GM23248 (cell line): ENCODE data around the gene GGACT. TPM values are rescaled to one million over a fixed set of nuclear protein-coding genes. Genes with fewer than 3 reads are reported as not detected.
A peak's percentile ranks its signal among the peaks of the same experiment; 100 is the strongest.

Experiments used
- DNase-seq: peaks from one replicate; pipeline ENCODE4 v3.0.0-alpha.2; 2015
- H2AFZ ChIP-seq: fragments of 200-600 bp; sonication (generic); 2 replicates; pipeline ENCODE4 v1.6.1; 2016; ENCODE audit warnings: antibody characterized with exemption
- H3F3A ChIP-seq: fragments of 200-600 bp; sonication (generic); 2 replicates; pipeline ENCODE4 v1.6.1; 2016; ENCODE audit warnings: mild to moderate bottlenecking, antibody characterized with exemption, mixed run types; ENCODE audit not compliant: insufficient read depth
- H3K27ac ChIP-seq: fragments of 200-600 bp; sonication (generic); 2 replicates; pipeline ENCODE4 v1.5.1; 2016; ENCODE audit warnings: mild to moderate bottlenecking
- H3K27me3 ChIP-seq: fragments of 200-600 bp; sonication (generic); replicated peaks from 2 replicates; pipeline ENCODE4 v1.6.1; 2016; ENCODE audit warnings: mild to moderate bottlenecking; ENCODE audit not compliant: insufficient read depth
- H3K36me3 ChIP-seq: fragments of 200-600 bp; sonication (generic); 2 replicates; pipeline ENCODE4 v1.6.1; 2016; ENCODE audit warnings: low read depth, mild to moderate bottlenecking
- H3K4me1 ChIP-seq: fragments of 200-600 bp; sonication (generic); 2 replicates; pipeline ENCODE4 v1.6.1; 2016; ENCODE audit warnings: mild to moderate bottlenecking; ENCODE audit not compliant: insufficient read depth
- H3K4me2 ChIP-seq: fragments of 200-600 bp; sonication (generic); one replicate; pipeline ENCODE4 v1.6.1; 2016; ENCODE audit warnings: mild to moderate bottlenecking; ENCODE audit not compliant: unreplicated experiment
- H3K4me3 ChIP-seq: fragments of 200-600 bp; sonication (generic); 2 replicates; pipeline ENCODE4 v1.5.1; 2016; ENCODE audit warnings: mild to moderate bottlenecking
- H3K79me2 ChIP-seq: fragments of 200-600 bp; sonication (generic); 2 replicates; pipeline ENCODE4 v1.6.1; 2016; ENCODE audit warnings: mild to moderate bottlenecking; ENCODE audit not compliant: insufficient read depth
- H3K9ac ChIP-seq: fragments of 200-600 bp; sonication (generic); 2 replicates; pipeline ENCODE4 v1.6.1; 2016; ENCODE audit warnings: mild to moderate bottlenecking
- H3K9me2 ChIP-seq: fragments of 200-600 bp; sonication (generic); 2 replicates; pipeline ENCODE4 v1.6.1; 2016; ENCODE audit warnings: mixed run types, mild to moderate bottlenecking, moderate library complexity; ENCODE audit not compliant: insufficient read depth
- H3K9me3 ChIP-seq: fragments of 200-600 bp; sonication (generic); one replicate; pipeline ENCODE4 v1.6.1; 2017; ENCODE audit warnings: low read depth
- H4K20me1 ChIP-seq: fragments of 200-600 bp; sonication (generic); 2 replicates; pipeline ENCODE4 v1.6.0; 2016; ENCODE audit not compliant: insufficient read depth
- EZH2 ChIP-seq: fragments of 200-600 bp; sonication (generic); IDR thresholded peaks from 2 replicates; pipeline ENCODE4 v1.6.1; 2018; ENCODE audit warnings: antibody characterized with exemption, mild to moderate bottlenecking; ENCODE audit not compliant: insufficient read depth, poor library complexity, severe bottlenecking
- EZH2phosphoT487 ChIP-seq: fragments of 200-600 bp; sonication (generic); IDR thresholded peaks from 2 replicates; pipeline ENCODE4 v1.6.1; 2018; ENCODE audit warnings: antibody characterized with exemption, moderate library complexity, mild to moderate bottlenecking, low read depth; ENCODE audit not compliant: insufficient read depth
- whole genome bisulfite sequencing, 2 experiments: methylation state at CpG; one replicate each; pipeline ENCODE4 v1.1.6; 2015 to 2017; ENCODE audit warnings: low lambda C conversion rate in 2 of 2, low coverage in 1 of 2; ENCODE audit errors: missing lambda C conversion rate in 2 of 2; 5-methylcytosine and 5-hydroxymethylcytosine counted together
- in situ Hi-C: fragments of 300-500 bp; cut with MboI; formaldehyde crosslinking; loops from 2 replicates; pipeline ENCODE4 v1.15.0; 2020
- polyA plus RNA-seq: library from polyadenylated mRNA; unstranded; fragments of >200 nt; fragmentation: Nextera tagmentation; extraction: Ambion mirVana; gene quantifications from 2 replicates; pipeline ENCODE4 v1.2.1, GENCODE V29; 2016
- total RNA-seq: library from RNA; depleted of rRNA; stranded (reverse); fragments of >200 nt; shearing (Covaris generic); gene quantifications from 2 replicates; pipeline ENCODE4 v1.2.3, GENCODE V29; 2014

Gene GGACT
- total and polyA plus RNA-seq, 2 experiments from 2014 or later: 1.6 to 5.7 TPM

GRCh38 chr13:100636004-100636403, 47.4 kb upstream of the GGACT start:
- Histone ChIP-seq H3K9me3 (no peaks in the 10 kb centered on the region), H3K4me1 (peaks cover 11% of the 10 kb centered on the region; the same call in 1 of the 2 replicates), H3K4me2 (no peak overlapping the region), H2AFZ (no peak overlapping the region), H3K79me2 (no peaks in the 10 kb centered on the region), H3K27ac (no peak overlapping the region), H4K20me1 (no peaks in the 10 kb centered on the region), H3K27me3 (no peaks in the 10 kb centered on the region), H3K9me2 (no peaks in the 10 kb centered on the region), H3K36me3 (no peaks in the 10 kb centered on the region), H3K4me3 (no peak overlapping the region), H3K9ac (no peak overlapping the region), H3F3A (0 out of 2 replicates have a peak, but pooled peaks cover 23% of the 10 kb centered on the region)
- TF ChIP-seq EZH2phosphoT487: no peak
- 95 to 98% methylated on average over 7 of the region's 7 CpGs for WGBS, 2 experiments
- in situ Hi-C loops: no loop called here
- no peak for DNase-seq

GRCh38 chr13:100634696-100635095, 46.1 kb upstream of the GGACT start:
- TF ChIP-seq EZH2 (no peak), EZH2phosphoT487 (no peak)
- WGBS, 2 experiments: 96% methylated on average over 12 of the region's 12 CpGs
- H3K79me2 ChIP-seq: no peaks in the 10 kb centered on the region
- no peak overlapping the region for H3K9ac ChIP-seq
- H3F3A ChIP-seq: 0 out of 2 replicates have a peak, but pooled peaks cover 23% of the 10 kb centered on the region
- H3K4me2 ChIP-seq: no peak overlapping the region
- peaks cover 11% of the 10 kb centered on the region; the same call in 1 of the 2 replicates for H3K4me1 ChIP-seq
- H3K27me3 ChIP-seq: no peaks in the 10 kb centered on the region
- no peaks in the 10 kb centered on the region for H4K20me1 ChIP-seq
- in situ Hi-C loops: no loop called here
- H3K9me3 ChIP-seq: no peaks in the 10 kb centered on the region
- no peaks in the 10 kb centered on the region for H3K36me3 ChIP-seq
- H2AFZ ChIP-seq: no peak overlapping the region
- DNase-seq: no peak
- H3K27ac ChIP-seq: no peak overlapping the region
- H3K4me3 ChIP-seq: no peak overlapping the region
- H3K9me2 ChIP-seq: no peaks in the 10 kb centered on the region

GRCh38 chr13:100633461-100633860, 44.9 kb upstream of the GGACT start:
- Histone ChIP-seq H3K27ac (peak overlapping the region; percentile 59), H3K9ac (no peak overlapping the region), H3K9me2 (no peaks in the 10 kb centered on the region), H3K79me2 (no peaks in the 10 kb centered on the region), H3K27me3 (no peaks in the 10 kb centered on the region), H3K4me3 (no peak overlapping the region), H3K4me2 (no peak overlapping the region), H2AFZ (0 out of 2 replicates have a peak overlapping the region, but pooled peaks have one; percentile 25), H3K36me3 (no peaks in the 10 kb centered on the region), H4K20me1 (no peaks in the 10 kb centered on the region), H3K9me3 (no peaks in the 10 kb centered on the region), H3F3A (0 out of 2 replicates have a peak, but pooled peaks cover 23% of the 10 kb centered on the region), H3K4me1 (peaks cover 11% of the 10 kb centered on the region; the same call in 1 of the 2 replicates)
- TF ChIP-seq EZH2 (no peak), EZH2phosphoT487 (no peak)
- in situ Hi-C loops: no loop called here
- DNase-seq: peak; percentile 93
- WGBS, 2 experiments: 32 to 36% methylated on average over 2 of the region's 2 CpGs

GRCh38 chr13:100630555-100630954, 42.0 kb upstream of the GGACT start:
- no peak overlapping the region for H3K27ac ChIP-seq
- TF ChIP-seq EZH2phosphoT487 (no peak), EZH2 (no peak)
- 0 out of 2 replicates have a peak, but pooled peaks cover 23% of the 10 kb centered on the region for H3F3A ChIP-seq
- H3K9me3 ChIP-seq: no peaks in the 10 kb centered on the region
- 83 to 85% methylated on average over 8 of the region's 8 CpGs for WGBS, 2 experiments
- H3K36me3 ChIP-seq: no peaks in the 10 kb centered on the region
- H4K20me1 ChIP-seq: no peaks in the 10 kb centered on the region
- peaks cover 11% of the 10 kb centered on the region; the same call in 1 of the 2 replicates for H3K4me1 ChIP-seq
- no peak overlapping the region for H3K4me2 ChIP-seq
- no peak overlapping the region for H3K9ac ChIP-seq
- no peaks in the 10 kb centered on the region for H3K79me2 ChIP-seq
- H3K27me3 ChIP-seq: no peaks in the 10 kb centered on the region
- H3K9me2 ChIP-seq: no peaks in the 10 kb centered on the region
- no peak for DNase-seq
- in situ Hi-C loops: no loop called here
- no peak overlapping the region for H2AFZ ChIP-seq
- no peak overlapping the region for H3K4me3 ChIP-seq

- H3K27me3 ChIP-seq: no peaks in the 10 kb centered on the region
- no peaks in the 10 kb centered on the region for H3K9me2 ChIP-seq
- H3K9me3 ChIP-seq: no peaks in the 10 kb centered on the region
- H2AFZ ChIP-seq: no peak overlapping the region
- no peak overlapping the region for H3K27ac ChIP-seq
- WGBS, 2 experiments: 83 to 87% methylated on average over 15 of the region's 15 CpGs
- no peaks in the 10 kb centered on the region for H3K79me2 ChIP-seq
- H3K9ac ChIP-seq: no peak overlapping the region
- in situ Hi-C loops: no loop called here
- H3F3A ChIP-seq: 0 out of 2 replicates have a peak, but pooled peaks cover 2% of the 10 kb centered on the region
- DNase-seq: no peak
- TF ChIP-seq EZH2phosphoT487 (no peak), EZH2 (no peak)
- H3K36me3 ChIP-seq: no peaks in the 10 kb centered on the region
- no peak overlapping the region for H3K4me2 ChIP-seq
- H3K4me1 ChIP-seq: no peaks in the 10 kb centered on the region
- no peak overlapping the region for H3K4me3 ChIP-seq
- H4K20me1 ChIP-seq: no peaks in the 10 kb centered on the region
Measured at GRCh38 chr13:100627120-100627519, 38.5 kb upstream of the GGACT start.
